Activated CD8-positive, alpha-beta T cell treated with anti-CD3 and anti-CD28 coated beads for 36 hours (primary cell): ENCODE data around the gene BCAS4. TPM values are rescaled to one million over a fixed set of nuclear protein-coding genes. Genes with fewer than 3 reads are reported as not detected.
A peak's percentile ranks its signal among the peaks of the same experiment; 100 is the strongest.
"Not testable (repeated sequence)": the region's sequence is repeated elsewhere in the genome, so short reads cannot be mapped to it uniquely, and the experiment has no call there.

Experiments used
- ATAC-seq: fragments of 200-7000 bp; cut with Tn5 transposase; one replicate; pipeline ENCODE4 v1.10.0; 2021; ENCODE audit warnings: mild to moderate bottlenecking, moderate library complexity
- CTCF ChIA-PET: fragments of 350-600 bp; sonication (Branson Sonifier 250); formaldehyde crosslinking; loops from one replicate; lab custom pipeline; 2021; ENCODE audit warnings: antibody characterized with exemption; lab: Charles Lee
- POLR2A ChIA-PET: fragments of 350-600 bp; sonication (Branson Sonifier 250); formaldehyde crosslinking; loops from one replicate; lab custom pipeline; 2021; ENCODE audit warnings: antibody characterized with exemption; lab: Charles Lee
- DNase-seq: peaks from one replicate; pipeline ENCODE4 v3.0.0-alpha.2; 2020
- H3K27ac Mint-ChIP-seq: one replicate; pipeline ENCODE4 v1.8.0; 2021; ENCODE audit warnings: mild to moderate bottlenecking, mixed read lengths
- H3K27me3 Mint-ChIP-seq: one replicate; pipeline ENCODE4 v1.8.0; 2021; ENCODE audit warnings: mixed read lengths
- H3K36me3 Mint-ChIP-seq: one replicate; pipeline ENCODE4 v1.8.0; 2021; ENCODE audit warnings: low read depth, mixed read lengths
- H3K4me1 Mint-ChIP-seq: one replicate; pipeline ENCODE4 v1.8.0; 2021; ENCODE audit warnings: low read depth, mixed read lengths
- H3K4me3 Mint-ChIP-seq: one replicate; pipeline ENCODE4 v1.8.0; 2021; ENCODE audit warnings: mild to moderate bottlenecking, moderate library complexity, mixed read lengths
- H3K9me3 Mint-ChIP-seq: one replicate; pipeline ENCODE4 v1.8.0; 2021; ENCODE audit warnings: mixed read lengths
- intact Hi-C: fragments of 100-400 bp; cut with micrococcal nuclease; formaldehyde crosslinking; loops from one replicate; pipeline ENCODE4 v1.10.0; 2022
- total RNA-seq, 2 experiments: library from RNA; stranded (reverse); gene quantifications; one replicate each; pipeline ENCODE4 v1.2.3, GENCODE V29; 2021
- TF ChIP-seq, protein P1 (sequence below): fragments of 200-600 bp; IDR thresholded peaks from one replicate; pipeline ENCODE4 v1.8.0; 2022; ENCODE audit warnings: antibody characterized with exemption, mild to moderate bottlenecking

BCAS4 gene
- total RNA-seq, 2 experiments from 2014 or later = 27.3 to 31.7 TPM

DNA sequence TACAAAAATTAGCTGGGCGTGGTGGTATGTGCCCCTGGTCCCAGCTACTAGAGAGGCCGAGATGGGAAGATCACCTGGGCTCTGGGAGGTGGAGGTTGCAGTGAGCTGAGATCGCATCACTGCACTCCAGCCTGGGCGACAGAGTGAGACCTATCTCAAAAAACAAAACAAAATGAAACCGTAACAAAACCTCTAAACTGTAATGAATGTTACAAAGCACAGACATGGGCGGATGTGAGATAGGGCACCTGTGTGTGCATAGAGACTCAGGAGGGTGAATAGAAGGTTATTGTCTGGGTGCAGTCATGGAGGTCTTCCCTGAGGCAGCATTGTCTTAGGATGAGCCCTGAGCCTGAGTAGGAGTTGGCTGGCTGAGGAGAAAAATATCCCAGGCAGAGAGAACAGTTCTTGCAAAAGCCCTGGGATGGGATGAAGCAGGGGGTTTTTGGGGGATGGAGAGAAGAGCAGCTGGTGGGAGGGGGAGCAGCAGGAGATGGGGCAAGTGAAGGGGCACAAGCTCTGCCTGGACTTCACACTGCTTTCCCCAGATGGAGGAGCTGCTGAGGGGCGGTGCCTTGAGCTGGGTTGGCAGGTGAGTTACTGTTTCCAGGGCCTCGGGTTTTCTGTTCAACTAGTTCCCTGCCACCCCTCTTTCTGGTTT is 5.2 kb downstream of the BCAS4 start:
- no peaks in the 10 kb centered on the region for H3K9me3 Mint-ChIP-seq
- intact Hi-C loops = loop anchor here (5.0 kb wide), 1 partner anchor 127 kb away; no protein-coding TSS in a partner anchor
- H3K4me3 Mint-ChIP-seq = no peak overlapping the region
- POLR2A ChIA-PET = interaction anchor here (1.8 kb wide), 1 partner anchor 132 kb away, joined by 5 read pairs; the partner anchor contains the start of gene ADNP
- CTCF ChIA-PET = interaction anchor here (0.5 to 1.9 kb wide), 6 partner anchors 9 to 1654 kb away, joined by 3 to 6 read pairs (median 4); no protein-coding TSS in a partner anchor
- TF ChIP-seq, protein P1, sequence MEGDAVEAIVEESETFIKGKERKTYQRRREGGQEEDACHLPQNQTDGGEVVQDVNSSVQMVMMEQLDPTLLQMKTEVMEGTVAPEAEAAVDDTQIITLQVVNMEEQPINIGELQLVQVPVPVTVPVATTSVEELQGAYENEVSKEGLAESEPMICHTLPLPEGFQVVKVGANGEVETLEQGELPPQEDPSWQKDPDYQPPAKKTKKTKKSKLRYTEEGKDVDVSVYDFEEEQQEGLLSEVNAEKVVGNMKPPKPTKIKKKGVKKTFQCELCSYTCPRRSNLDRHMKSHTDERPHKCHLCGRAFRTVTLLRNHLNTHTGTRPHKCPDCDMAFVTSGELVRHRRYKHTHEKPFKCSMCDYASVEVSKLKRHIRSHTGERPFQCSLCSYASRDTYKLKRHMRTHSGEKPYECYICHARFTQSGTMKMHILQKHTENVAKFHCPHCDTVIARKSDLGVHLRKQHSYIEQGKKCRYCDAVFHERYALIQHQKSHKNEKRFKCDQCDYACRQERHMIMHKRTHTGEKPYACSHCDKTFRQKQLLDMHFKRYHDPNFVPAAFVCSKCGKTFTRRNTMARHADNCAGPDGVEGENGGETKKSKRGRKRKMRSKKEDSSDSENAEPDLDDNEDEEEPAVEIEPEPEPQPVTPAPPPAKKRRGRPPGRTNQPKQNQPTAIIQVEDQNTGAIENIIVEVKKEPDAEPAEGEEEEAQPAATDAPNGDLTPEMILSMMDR = no peak
- peaks cover 31% of the 10 kb centered on the region for H3K4me1 Mint-ChIP-seq
- H3K36me3 Mint-ChIP-seq = peaks cover 3% of the 10 kb centered on the region
- DNase-seq = no peak
- peak overlapping the region; percentile 30 for H3K27ac Mint-ChIP-seq
- no peak for ATAC-seq
- H3K27me3 Mint-ChIP-seq = no peaks in the 10 kb centered on the region

DNA sequence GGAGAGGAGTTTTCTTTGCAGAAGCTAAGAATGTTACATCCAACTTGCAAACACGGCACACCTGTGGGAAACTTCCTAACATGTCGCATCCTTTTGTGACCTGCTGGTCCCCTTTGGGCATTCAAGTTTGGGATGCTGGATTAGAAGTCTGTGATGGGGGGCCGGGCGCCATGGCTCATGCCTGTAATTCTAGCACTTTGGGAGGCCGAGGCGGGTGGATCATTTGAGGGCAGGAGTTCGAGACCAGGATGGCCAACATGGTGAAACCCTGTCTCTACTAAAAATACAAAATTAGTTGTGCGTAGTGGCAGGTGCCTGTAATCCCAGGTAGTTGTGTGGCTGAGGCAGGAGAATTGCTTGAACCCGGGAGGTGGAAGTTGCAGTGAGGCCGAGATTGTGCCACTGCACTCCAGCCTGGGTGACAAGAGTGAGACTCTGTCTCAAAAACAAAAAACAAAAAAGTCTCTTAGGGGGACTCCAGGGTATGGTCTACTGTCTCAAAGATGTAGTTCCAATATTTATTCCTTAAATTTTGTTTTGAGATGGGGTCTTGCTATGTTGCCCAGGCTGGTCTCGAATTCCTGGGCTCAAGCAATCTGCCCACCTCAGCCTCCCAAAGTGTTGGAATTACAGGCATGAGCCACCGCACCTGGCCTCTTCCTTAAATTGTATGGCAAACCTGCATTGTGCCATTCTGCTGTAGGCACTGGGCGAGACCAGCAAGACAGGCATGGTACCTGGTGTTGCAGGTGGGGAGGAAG is 6.3 kb downstream of the BCAS4 start:
- H3K4me1 Mint-ChIP-seq = peaks cover 35% of the 10 kb centered on the region
- ATAC-seq, CTCF ChIA-PET, H3K9me3 Mint-ChIP-seq, H3K4me3 Mint-ChIP-seq, H3K27me3 Mint-ChIP-seq, DNase-seq, H3K27ac Mint-ChIP-seq, POLR2A ChIA-PET, H3K36me3 Mint-ChIP-seq, intact Hi-C loops: not testable (repeated sequence)

DNA sequence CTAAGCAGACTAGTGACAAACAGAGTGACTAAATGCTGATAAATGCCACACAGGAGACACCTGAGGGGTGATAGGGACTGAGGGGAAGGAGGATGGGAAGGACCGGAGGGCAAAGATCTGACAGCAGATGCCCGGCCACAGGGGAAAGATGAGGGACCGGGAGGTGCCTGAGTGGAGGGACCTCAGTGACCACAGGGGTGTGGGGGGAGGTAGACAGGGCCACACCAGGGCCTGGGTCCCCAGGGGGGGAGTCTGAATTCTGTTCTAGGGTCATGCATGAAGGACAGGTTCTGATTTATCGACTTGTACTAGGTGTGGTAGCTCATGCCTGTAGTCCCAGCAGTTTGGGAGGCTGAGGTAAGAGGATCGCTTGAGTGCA is 6.9 kb downstream of the BCAS4 start:
- H3K27me3 Mint-ChIP-seq = no peaks in the 10 kb centered on the region
- intact Hi-C loops = no loop called here
- ATAC-seq (no peak), DNase-seq (no peak)
- H3K4me3 Mint-ChIP-seq = no peak overlapping the region
- H3K36me3 Mint-ChIP-seq = peaks cover 3% of the 10 kb centered on the region
- POLR2A ChIA-PET = interaction anchor here (0.8 kb wide), 1 partner anchor 11 kb away, joined by 3 read pairs; no protein-coding TSS in a partner anchor
- CTCF ChIA-PET = interaction anchor here (0.8 to 1.2 kb wide), 3 partner anchors 16 to 179 kb away, joined by 3 to 4 read pairs (median 4); partner anchors contain the start of gene ADNP
- peaks cover 37% of the 10 kb centered on the region for H3K4me1 Mint-ChIP-seq
- H3K27ac Mint-ChIP-seq = no peak overlapping the region
- H3K9me3 Mint-ChIP-seq = no peaks in the 10 kb centered on the region
- TF ChIP-seq, protein P1 = no peak

DNA sequence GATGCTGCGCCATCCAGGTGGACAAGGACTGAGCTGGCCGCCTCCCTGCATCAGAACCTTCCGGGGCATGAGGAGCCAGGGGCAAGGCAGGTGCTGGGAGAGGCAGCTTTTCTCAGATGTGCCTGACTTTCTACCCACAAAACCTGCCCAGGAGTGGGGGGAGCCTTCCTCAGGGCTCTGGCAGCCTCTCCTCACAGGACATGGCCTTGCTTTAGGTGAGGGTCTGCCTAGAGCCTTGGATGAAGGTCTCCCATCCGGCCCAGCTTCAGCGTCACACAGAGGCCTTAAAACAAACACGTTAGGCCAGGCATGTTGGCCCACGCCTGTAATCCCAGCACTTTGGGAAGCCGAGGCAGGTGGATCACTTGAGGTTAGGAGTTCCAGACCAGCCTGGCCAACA is 7.4 kb downstream of the BCAS4 start:
- H3K4me1 Mint-ChIP-seq = peaks cover 32% of the 10 kb centered on the region
- no peaks in the 10 kb centered on the region for H3K36me3 Mint-ChIP-seq
- ChIA-PET CTCF (interaction anchor here (0.8 to 2.3 kb wide), 5 partner anchors 8 to 179 kb away, joined by 3 to 15 read pairs (median 4); partner anchors contain the start of genes ADNP and BCAS4), POLR2A (interaction anchor here (0.8 to 1.0 kb wide), 2 partner anchors 11 to 129 kb away, joined by 3 to 4 read pairs; partner anchors contain the start of gene ADNP)
- TF ChIP-seq, protein P1 = no peak
- intact Hi-C loops = no loop called here
- no peaks in the 10 kb centered on the region for H3K27me3 Mint-ChIP-seq
- H3K4me3 Mint-ChIP-seq = no peak overlapping the region
- DNase-seq (no peak), ATAC-seq (no peak)
- no peaks in the 10 kb centered on the region for H3K9me3 Mint-ChIP-seq
- no peak overlapping the region for H3K27ac Mint-ChIP-seq

DNA sequence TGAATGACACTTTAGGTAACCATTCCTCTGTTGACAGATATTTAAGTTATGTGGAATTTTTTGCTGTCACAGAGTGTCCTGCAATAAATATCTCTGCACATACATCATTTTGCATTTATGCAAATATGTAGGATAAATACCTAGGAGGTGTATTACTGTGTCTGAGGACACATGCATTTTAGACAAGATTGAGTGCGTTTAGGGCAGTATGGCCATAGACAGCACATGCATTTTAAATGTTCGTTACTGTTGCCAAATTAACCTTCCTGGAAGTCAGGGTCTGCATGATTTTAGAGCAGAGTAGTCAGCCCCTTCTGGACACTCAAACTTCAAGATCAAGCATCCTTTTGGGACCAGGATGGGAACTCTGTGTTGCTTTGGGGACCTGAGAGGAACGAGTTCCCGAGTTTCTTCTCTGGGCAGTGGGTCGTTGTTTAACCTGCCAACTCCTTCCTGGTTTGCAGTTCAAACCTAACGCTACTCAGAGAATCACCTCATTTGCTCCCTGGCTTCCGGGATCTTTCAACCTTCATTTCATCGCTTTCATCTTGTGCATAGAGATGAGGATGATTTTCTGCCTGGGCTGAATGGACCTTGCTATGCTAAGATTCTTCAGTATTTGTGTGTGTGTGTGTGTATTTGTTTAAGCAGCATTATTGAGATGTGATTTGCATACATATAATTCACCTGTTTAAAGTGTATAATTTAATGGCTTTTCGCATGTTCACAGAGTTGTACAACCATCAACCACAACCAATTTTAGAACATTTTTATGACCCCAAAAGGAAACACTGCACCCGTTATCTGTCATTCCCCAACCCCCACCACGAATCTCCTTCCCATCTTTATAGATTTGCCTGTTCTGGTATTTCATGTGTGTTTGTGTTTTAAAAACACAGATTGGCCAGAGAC is 9.8 kb downstream of the BCAS4 start:
- Mint-ChIP-seq H3K4me3 (peak overlapping the region; percentile 69), H3K4me1 (peaks cover 40% of the 10 kb centered on the region), H3K36me3 (peaks cover 2% of the 10 kb centered on the region), H3K27me3 (no peaks in the 10 kb centered on the region), H3K27ac (peak overlapping the region; percentile 95), H3K9me3 (no peaks in the 10 kb centered on the region)
- ChIA-PET POLR2A (interaction anchor here (1.5 to 2.1 kb wide), 3 partner anchors 10 to 124 kb away, joined by 6 to 11 read pairs (median 7); partner anchors contain the start of gene BCAS4), CTCF (interaction anchor here (2.0 to 2.3 kb wide), 2 partner anchors 10 kb away, joined by 13 to 15 read pairs; partner anchors contain the start of gene BCAS4)
- intact Hi-C loops = no loop called here
- TF ChIP-seq, protein P1 = no peak
- DNase-seq = peak; percentile 55
- peak; percentile 88 for ATAC-seq
